ENCODE results near the gene CGREF1.
A peak's percentile ranks its signal among the peaks of the same experiment; 100 is the strongest.

The CGREF1 gene, protein sequence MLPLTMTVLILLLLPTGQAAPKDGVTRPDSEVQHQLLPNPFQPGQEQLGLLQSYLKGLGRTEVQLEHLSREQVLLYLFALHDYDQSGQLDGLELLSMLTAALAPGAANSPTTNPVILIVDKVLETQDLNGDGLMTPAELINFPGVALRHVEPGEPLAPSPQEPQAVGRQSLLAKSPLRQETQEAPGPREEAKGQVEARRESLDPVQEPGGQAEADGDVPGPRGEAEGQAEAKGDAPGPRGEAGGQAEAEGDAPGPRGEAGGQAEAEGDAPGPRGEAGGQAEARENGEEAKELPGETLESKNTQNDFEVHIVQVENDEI

DNA sequence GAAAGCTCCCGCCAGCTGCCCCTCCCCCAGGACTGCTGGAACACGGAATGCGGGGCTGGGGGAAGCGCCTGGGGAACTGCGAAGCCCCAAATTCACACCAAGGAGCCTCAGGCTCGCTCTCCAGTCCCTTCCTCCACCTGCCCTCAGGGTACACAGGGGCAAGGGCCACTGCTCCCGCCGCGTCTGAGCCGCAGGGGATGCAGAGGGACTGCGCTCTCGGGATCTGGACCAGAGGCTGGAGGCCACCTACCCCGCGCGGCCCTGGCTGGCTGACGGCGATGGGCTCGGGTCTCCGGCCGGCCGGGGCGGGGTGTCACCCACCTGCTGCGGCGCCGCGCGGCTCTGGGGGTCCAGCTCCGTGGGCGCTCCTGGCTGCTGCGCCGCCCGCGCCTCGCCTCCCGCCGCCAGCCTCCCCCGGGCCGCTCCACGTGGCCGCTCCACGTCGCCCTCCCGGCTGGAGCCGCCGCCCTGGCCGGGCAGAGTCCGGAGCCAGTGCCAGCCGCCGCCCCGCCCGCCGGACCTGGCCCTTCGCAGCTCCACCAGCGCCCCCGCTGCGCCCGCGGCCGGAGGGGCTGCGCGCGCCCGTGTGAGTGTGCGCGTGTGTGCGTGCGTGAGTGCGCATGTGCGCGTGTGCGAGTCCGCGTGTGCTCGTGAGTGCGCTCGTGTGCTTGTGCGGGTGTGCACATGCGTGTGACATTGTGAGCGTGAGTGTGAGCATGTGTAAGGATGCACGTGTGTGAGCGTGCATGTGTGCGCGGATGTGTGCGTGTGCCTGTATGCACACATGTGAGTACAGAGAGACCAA is at the start of gene CGREF1:
Gene CGREF1, minus strand, starts transcription at position 604 of the 805 bp plus-strand sequence. CDS start 14,762 bp downstream, outside the sequence.
- DNase-seq: peak; percentile 25

DNA sequence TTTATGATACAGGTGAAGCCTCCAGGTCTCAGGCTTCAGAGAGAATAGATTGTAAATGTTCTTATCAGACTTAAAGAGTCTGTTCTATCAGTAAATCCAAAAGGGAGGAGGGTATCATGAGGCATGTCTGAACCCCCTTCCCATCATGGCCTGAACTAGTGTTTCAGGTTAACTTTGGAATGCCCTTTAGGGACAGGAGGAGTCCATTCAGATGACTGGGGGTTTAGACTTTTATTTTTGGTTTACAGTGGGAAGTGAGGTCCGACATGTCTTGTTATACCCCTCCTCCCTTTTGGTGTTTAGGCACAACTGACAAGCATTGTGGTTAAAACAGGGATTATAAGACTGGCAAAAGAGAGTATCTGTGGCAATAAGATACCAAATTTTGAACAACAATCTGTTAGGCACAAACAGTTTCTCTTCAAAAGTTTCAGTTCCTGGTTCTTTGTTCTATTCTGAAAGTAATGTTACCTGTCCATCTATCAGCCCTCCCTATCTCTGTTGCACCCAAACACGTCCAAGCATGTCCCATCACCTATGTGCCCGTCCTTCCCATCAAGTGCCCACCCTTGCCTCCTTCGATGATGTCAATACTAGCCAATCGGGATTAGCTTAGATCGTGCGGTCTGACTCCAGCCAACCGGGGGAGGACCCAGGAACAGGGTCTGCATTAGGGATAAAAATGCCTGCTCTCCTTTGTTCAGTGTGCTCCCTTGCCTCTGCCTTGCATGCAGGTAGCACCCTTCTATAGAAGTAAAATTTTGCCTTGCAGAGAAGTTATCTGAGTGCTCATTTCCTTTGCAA is 46.2 kb upstream of the CGREF1 start:
- no peak for DNase-seq

DNA sequence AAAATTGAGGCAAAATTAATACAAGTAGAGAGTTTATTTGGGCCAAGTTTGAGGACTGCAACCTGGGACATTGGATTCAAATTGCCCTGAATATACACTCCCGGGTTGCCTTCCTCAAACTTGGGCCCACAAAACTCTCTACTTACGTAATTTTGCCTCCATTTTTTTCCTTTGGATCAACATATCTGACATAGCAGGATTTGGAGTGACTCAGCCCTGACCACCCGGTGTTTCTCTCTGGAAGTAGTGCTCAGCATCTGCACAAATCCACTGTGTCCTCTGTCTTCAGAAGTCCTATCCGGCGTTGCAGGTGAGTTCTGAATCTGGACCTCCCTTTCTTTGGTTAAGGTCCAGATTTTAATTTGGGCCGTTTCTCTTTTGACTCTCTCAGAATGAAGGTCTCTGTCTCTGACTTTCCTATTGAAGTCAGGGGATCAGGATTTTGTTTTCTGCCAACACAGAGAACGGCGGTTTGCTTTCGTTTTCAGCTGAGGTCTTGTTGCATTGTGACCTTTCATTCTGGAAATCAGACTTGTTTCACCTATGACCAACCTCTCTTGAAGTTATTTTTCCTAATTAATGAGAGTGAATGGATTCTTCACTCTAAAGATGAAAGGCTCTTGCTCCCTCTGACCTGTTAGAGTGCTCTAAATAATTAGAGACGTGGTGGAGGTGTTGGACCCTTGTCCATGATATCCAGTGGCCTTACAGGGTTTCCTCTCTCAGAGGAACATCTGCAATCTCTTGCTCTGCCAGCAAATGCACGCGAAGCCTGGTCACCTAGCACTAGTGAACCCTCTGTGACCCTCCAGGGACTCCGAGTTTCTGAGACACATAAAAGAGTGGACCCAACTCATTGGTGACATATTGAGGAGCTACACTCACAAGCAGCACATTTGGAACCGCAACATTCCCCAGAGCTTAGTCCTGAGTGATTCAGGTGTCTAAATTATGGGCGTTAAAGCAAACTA is 43.5 kb upstream of the CGREF1 start:
- no peak for DNase-seq

DNA sequence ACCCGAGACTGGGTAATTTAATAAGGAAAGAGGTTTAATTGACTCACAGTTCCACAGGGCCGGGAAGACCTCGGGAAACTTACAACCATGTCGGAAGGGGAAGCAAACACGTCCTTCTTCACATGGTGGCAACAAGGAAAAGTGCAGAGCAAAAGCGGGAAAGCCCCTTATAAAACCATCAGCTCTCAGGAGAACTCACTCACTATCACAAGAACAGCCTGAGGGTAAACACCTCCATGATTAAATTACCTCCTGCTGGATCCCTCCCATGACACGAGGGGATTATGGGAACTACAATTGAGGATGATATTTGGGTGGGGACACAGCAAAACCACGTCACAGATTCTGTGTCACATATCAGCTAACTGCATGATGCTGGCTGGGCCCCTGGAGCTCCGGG is 41.3 kb upstream of the CGREF1 start:
- DNase-seq: no peak

DNA sequence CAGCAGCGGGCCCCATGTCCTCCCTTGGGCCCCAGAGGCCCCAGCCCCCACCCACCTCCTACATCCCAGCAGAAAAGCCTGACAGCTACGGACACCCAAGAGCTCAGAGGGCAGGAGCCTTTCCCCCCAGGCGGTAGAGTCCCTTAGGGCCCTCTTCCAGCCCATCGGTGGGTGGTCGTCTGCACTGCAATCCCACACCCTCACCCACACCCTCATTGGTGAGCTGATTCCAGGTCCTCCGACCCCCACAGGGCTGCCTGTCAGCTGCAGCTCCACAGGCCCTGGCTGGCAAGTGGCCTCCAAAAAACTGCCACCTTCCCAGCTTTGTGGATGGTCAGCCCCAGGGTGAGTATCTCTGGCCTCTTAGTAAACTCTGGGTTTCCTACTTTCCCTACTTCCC is 40.3 kb upstream of the CGREF1 start:
- DNase-seq: no peak

DNA sequence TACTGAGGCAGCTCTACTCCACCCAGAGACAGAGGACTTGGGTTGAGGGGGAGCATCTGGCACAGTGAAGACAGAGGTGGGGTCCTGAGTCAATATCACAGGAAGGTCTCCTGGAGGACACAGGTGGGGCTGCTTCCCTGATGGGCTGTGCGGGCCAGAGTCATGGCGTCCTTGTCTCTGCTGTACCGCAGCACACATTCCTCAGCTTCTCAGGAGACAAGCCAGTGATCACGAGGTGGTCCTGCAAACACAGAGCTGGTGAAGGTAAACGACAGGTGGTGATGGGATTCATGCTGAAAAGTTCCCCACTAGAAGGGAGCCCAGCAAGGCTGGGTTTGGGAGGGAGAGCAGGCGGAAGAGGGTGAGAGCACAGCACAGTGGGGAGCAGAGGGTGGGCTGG is 39.5 kb upstream of the CGREF1 start:
- no peak for DNase-seq

DNA sequence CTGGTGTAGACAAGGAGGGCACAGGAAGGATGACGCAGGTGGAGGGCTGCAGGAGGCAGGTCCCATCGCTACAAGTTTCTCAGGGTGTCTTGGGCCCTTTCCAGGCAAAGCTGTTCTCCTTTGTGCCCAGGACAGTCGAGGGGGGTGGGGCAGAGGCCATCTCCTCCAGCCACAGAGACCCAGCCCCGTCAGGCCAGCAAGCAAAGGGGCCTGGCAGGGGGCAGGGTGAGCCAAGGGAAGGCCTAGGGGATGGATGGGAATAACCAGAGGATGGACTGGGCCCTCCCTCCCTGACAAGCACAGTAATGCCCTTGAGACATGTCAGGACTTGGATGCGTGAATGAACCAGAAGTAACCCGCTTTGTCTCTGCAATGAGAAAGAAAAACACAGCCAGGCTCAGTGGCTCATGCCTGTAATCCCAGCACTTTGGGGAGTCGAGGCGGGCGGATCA is 36.2 kb upstream of the CGREF1 start:
- no peak for DNase-seq

DNA sequence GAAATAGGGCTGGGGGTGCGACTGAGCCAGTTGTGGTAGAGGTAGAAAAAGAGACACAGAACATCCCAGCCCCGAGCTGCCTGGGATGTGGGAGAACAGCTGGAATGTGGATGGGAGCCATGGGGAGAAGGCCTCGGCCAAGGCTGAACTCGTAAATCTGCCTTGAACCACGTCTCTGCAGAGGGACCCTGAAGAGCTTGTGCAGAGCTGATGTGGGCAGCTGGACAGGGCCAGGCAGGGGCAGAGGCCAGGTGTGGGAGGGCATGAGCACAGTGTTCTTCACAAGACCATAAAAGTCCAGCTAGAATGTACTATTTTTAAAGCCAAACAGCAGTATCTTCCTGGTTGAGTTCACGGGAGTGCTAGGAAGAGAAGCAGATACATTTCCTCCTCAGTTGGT is 35.6 kb upstream of the CGREF1 start:
- DNase-seq: no peak

DNA sequence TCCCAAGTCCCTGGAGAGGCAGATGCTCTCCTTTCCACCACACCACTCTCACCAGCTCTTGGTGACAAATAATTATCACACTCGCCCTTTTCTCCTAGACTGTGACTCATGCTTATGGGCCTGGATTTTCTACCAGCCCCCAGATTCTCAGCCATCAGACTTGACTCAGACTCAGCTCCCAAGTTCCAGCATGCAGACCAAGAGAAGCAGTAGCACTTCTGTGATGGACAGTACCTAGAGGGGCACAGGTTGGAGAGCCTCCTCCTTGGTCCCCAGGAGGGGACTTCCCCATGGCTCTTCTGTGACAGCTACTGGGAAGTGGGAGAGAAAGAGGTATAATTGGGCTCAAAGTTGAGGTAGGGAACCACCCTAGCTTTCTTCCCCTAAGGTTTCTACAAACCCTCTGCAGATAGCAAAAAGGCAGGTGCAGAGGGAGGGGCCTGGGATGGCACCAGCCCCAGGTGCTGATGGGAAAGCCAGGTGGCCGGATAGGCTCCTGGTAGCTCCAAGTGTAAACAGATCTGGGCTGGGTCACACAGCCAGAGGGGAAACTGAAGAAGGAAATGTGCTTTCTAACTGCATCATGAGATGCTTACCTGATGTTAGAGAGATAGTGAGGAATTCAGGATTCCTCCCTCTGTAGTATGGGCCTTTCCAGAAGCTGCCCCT is 34.0 kb upstream of the CGREF1 start:
- DNase-seq: no peak

DNA sequence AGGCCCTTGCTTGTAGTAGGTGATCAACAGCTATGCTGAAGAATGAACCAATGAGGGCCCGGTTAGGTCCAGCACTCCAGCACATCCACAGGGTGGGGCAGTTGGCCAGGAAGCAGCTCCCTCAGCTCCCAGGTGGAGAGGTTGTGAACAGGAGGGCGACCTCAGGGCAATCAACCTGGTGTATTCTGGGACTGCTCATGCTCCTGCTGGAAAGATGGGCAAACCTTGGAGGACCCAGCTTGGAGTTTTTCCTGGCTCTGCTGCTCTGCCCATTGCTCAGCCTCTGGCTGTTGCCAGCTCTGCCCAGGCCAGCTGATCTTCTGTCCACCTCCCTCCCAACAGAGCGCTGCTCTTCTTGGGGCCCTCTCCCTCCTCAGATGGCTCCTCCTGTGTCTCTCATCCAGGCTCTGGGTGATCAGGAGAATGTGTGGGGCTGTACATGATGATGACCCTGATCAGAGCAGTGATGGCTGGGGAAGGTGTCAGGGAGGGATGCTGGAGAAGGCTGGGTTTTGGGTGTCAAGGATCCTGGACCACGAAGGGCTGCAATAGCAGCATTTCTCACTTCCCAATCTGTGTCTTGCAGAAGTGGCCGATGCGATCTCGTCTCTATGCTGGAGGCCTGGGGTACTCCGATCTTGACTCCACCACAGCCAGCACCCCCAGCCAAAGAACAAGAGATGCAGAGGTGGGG is 33.3 kb upstream of the CGREF1 start:
- DNase-seq: no peak

DNA sequence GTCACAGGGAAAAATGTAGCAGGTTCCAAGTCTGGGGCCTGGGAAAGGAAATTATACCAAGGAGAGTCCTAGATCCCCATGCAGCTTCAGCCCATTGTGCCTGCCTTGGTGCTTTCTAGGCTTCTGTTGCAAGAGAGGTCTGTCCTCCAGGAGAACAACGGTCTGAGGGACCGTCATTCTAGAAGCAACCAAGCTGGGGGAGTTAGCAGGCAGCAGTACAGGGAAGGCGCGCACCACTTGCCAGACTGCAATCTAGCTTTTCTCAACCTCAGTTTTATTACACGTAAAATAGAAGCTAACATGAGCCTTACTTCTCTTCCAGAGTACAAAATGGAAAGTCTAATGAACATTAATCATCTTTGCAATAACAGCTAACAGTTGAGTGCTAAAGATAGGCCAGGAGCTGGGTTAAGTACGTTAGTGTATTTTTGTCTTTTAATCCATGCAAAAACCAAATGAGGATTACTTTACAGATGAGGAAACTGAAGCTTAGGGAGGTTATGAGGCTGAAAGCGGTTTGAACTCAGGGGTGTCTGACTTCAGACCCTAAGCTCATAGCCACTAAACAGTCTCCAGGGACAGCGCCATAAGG is 31.8 kb upstream of the CGREF1 start:
- no peak for DNase-seq

DNA sequence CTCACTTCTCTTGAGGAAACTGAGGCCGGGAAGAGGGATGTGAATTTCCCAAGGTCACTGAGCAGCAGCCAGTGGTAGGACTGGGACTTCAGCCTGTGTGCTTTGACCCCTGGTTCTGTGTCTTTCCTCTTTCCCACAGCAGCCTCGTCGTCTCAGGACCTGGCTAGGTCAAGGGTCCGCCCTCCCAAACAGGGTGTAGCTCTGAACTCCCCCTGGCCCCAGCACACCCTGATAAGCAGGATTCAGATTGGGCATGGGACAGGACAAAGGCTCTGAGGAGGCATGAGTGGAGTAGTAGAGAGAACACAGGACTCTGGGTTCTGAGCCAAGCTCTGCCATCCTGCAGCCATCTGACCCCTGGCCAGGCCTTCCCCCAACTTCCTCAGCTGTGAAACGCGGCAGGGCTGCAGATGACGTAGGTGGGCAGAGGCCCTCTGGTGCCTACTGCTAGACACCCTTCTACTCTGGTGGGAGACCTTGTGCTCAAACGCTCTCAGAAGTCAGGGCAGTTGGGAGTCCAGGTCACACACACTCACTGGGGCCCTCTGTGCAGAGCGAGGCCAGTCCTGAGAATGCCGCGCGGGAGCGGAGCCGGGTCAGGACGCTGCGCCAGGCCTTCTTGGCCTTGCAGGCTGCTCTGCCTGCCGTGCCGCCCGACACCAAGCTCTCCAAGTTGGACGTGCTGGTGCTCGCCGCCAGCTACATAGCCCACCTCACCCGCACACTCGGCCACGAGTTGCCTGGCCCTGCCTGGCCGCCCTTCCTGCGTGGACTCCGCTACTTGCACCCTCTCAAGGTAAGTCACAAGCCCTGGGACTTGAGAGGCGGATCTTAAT is 30.9 kb upstream of the CGREF1 start:
- no peak for DNase-seq

DNA sequence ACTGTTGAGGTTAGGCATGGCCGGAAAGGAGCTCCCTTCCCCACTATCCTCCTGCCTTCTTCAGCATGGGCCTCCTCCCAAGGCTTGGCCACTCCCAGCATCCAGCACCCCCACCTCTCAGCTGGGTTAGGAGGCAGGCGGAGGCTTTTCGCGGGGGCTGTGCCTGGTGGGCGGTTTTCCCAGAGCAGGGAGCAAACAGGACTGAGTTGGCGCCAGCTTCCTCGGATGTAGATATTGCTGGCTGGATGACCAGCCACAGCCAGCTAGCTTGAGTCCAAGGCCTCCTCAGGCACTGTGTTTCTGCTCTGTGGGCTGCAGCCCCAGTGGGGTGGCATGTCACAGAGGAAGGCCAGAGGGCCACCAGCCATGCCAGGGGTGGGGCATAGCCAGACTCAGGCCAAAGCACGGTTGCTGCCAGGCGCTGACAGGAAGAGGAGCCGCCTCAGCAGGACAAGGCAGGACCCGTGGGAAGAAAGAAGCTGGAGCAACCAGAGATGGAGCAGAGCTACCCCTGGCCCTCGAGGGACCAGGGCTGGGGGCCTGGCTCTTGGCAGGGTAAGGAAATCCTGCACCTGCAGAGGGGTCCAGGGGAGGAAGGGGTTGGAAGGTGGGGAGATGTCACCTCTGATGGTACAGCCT is 30.0 kb upstream of the CGREF1 start, which contains the start of gene TCF23:
Gene TCF23, plus strand, starts transcription at position 204 of the 639 bp plus-strand sequence. Its CDS starts 130 bp downstream, at position 334.
- no peak for DNase-seq

DNA sequence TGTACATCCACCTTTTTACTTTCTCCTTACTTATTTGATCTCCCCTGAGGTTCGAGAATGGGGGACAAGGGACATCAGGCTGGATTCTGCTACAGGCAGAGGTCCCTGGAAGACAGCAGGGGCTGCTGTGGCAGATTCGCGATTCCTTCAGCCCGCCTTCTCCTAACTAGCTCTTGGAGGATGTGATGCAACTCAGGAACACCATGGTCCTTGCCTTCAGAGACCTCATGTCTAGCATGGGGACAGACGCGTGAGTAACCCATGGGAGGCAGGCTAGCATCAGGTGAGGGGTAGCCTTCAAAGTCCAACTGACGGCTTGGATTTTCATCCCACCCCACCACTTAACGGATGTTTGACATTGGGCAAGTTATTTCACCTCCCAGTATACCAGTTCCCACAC is 29.0 kb upstream of the CGREF1 start:
- DNase-seq: no peak

DNA sequence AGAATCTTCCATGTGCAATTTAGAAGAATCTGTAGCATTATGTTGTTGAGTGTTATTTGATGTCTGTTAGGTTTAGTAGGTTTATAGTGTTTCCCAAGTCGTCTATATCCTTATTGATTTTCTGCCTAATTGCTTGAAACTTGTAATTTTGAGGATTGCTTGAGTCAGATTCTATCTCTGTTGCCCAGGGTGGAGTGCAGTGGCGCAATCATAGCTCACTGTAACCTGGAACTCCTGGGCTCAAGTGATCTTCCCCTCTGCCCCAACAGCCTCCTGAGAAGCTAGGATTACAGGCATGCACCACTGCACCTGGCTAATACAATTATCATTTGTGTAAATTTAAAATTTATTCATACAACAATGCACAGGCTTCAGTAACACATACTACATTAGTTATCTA is 26.8 kb upstream of the CGREF1 start:
- no peak for DNase-seq

DNA sequence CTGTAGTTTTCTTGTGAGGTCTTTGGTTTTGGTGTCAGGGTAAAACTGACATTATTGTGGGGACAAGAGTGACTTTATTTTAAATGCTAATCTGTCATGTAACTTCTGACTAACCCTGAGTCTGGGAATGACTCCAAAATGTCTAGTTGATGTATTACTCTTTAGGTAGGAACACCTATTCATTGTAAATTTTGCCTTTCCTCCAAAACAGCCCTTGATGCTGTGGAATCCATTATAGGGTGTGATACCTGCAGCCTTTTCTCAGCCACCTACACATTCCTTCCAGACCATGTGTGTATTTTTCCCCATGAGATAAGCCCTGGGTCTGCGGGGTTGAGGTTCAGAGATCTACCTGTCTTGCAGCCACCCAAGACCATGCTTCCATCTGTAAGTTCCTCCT is 24.4 kb upstream of the CGREF1 start:
- no peak for DNase-seq

DNA sequence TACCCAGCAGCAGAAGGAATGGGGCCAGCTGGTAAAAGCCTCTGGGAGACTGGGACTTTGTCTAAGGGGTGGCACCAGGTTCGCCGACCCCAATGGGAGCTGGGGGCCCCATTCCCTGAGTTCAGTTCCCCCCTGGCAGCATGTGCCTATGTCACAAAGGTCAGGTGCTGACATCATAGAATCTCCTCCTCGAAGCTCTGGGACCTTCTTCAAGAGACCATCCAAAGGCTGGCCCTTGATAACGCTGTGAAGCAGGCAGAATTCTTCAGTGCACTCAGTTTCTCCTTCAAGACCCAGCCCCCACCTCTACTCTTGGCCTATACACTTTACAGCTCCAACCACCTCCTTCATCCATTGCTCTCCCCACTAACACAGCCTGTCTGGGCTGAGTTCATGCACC is 20.4 kb upstream of the CGREF1 start, which contains the start of gene PRR30:
Gene PRR30, minus strand, starts transcription at position 101 of the 400 bp plus-strand sequence. CDS start 1,081 bp downstream, outside the sequence.
- no peak for DNase-seq

DNA sequence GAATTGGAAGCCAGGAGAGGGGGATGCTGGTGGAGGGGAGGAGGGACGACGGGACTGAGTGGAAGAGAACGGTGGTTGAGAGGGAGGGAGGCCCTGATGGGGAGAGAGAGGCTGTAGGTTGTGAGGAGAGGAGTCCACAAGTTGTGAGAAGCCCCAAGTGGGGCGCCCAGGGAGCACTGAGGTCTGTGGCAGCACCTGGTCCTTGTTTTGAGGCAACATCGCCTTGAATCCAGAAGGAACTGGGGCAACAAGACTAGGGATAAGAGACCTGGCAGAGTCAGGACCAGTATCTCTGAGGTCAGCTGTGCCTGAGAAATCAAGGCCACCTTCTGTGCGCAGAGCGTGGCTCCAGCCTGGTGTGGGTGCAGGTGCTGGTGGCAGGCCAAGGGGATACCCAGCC is 19.2 kb upstream of the CGREF1 start:
- no peak for DNase-seq
